Fibroblast of the conjunctiva (primary cell): ENCODE data around the gene CBX4.

ENCODE experiments used
- DNase-seq: peaks from one replicate; pipeline ENCODE4 v3.0.0-alpha.2; 2010; ENCODE audit warnings: low read depth

CBX4 gene

DNA sequence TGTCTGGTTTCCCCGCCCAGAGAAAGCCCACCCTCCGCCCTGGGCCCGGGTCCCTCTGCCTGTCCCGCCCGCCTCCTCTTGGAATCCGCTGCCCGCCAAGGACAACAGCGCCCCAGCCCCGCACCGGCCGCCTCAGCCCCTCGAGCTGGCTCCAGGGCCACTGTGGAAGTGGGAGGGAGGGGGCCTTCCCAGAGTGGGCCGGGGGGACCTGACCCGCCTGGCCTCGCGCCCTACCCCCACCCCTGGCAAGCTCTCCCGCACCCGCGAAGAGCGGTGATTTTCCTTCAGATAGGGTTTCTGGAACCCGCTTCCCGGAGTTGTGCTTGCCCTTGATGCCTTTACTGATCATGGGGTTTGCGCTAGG lies 40.1 kb downstream of the CBX4 start:
- DNase-seq, result no peak

DNA sequence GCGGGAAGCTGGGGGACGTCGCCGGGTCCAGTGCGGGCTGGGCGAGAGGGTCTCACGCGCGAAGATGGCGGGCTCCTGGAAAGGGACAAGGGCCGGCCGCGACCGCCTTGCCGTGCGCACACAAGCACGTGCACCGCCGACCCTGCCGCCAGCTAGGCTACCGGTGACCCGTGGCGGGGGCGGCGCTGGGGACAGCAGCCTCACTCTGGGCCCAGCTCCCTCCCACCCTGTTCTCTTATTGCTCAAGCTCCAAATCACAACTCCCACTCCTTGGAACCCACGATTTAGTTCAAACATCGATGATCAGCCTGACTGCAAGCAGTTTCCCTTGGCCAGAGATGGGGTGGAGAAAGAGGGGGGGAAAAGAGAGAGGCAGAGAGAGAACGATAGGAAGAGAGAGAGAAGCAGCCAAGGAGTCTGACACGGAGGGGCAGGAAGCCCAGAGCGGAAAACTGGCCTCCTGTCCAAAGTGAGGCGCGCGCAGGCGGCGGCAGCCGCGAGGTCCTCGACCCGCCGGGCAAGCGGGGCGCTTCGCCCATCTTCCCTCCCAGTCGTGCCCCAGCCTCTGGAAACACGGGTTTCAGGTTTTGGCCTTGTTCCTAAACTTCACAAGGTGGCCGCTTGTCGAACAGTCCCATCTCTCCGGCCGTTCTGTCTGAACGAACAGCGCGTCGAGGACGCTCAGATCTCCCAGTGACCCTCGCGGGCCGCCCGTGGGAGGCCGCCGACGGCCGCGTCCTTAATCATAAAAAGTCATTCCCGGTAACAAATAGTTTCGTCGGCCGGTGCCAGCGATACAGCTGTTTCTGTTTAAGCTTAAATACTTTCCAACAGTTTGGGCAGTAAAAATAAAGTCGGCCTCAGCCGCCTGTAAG lies 40.7 kb downstream of the CBX4 start:
- DNase-seq, result no peak

DNA sequence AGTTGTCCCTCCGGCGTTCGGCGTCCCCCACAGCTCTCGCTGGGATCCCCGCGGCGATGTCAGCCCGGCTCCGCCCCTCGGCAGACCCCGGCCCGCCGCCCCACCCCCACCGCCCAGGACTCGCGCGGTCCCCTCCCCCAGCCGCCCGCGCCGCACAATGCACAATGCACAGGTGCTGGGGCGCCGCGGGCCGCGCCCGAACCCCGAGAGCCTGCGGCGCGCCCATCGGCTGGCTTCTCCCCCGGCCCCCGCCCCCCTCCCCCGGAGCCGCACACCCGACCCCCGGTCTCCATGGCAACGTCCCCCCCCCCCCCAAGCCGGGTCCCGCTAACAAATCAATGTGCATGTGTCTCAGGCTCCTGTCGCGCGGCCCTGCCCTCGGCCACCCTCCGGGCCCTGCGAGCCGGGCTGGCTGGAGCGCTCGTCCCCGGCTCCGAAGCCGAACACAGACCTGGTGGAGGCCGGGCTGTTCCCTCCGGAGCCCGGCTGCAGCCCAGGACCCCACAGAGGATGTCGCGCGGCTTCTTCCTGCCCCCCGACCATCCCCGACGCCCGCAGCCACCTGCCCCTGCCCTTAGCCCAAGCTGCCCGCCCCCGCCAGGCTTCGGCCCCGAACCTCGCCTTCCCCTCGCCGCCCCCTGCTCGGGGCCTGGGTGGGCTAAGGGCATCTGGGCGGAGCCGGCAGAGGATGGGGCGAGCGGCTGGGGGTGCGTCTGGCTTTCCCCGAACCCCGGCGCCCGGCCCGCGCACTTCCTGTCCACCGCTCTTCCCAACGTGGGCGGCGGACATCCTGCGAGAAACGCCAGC lies 41.5 kb downstream of the CBX4 start:
- no peak for DNase-seq

DNA sequence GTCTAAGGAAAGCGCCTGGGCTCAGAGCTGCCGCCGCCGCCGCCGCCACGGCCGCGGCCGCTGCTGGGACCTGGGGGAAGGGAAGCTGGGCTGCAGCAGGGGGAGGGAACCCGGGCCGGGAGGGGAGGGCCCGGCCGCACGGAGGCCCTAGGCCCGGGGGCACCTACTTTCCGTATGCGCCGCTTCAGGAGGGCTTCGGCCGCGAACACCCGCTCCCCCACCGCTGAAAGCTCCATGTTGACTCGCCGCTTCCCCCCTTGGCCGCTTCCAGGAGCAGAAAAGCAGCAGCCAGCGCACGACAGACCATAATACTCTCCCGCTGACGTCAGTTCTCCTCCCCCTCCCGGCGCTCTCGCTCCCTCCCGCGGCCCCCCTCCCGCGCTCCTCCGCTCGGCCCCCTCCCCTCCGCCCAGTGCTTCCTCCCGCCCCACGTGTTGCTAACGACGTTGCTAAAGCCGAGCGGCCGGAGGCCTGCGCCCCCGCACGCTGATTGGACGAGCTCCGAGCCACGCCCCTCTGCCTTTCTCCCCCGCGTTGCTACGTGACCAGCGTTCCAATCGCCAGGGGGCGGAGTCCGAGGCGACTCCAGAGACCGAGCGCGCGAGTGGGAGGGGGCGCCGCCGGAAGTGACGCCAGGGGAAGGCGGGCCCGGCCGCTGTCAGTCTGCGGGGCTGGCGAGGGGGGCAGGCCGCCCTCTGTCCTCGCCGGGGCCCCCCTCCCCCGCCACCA lies 42.3 kb downstream of the CBX4 start, which contains the start of gene CBX8:
Gene CBX8 (minus strand): TSS at position 315 of the 729 bp plus-strand sequence. CDS start 79 bp downstream, at position 236.
- DNase-seq, result peak; percentile 98

DNA sequence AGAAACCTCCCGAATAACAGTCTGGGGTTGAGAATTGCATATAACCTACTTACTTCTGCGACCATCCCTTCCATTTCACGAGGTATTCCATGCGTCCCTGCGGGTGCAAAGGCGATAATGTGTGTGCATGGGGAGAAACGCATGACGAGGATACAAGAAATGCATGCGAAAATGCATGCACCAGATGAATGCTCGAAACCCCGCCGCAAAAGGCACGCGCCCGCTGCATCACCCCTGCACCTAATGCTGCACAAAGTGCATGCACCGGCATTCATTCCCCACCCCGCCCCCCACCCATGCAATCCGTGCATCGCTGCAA lies 42.8 kb downstream of the CBX4 start:
- no peak for DNase-seq

DNA sequence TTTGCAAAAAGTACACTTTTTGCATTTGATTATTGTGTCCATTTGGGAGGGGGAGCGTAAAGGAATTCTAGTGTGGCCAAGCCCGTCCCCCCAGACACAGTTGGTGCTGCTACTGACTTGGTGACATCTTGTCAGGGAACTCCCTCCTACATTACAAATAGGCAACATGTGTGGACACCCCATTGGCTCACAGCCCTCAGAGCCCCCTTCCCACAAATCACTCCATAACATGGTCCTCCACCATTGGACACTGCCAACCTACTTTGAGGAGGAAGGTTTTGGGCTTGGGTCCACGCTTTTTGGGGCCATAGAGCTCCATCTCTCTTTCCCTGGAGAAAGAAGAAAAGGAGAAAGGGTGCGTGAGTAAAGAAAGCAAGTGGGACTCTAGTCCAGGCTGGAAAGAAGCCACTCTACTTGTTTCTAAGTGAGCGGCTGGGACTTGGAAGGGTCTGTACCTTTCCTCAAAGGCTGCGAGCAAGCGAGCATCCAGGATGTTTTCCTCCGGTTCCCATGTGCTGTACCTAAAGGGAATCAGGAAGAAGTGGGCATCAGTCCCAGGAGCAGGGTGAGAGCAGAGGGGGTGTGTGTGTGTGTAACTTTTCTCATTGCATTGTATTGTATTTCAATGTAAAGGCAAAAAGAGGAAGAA lies 43.3 kb downstream of the CBX4 start:
- no peak for DNase-seq

DNA sequence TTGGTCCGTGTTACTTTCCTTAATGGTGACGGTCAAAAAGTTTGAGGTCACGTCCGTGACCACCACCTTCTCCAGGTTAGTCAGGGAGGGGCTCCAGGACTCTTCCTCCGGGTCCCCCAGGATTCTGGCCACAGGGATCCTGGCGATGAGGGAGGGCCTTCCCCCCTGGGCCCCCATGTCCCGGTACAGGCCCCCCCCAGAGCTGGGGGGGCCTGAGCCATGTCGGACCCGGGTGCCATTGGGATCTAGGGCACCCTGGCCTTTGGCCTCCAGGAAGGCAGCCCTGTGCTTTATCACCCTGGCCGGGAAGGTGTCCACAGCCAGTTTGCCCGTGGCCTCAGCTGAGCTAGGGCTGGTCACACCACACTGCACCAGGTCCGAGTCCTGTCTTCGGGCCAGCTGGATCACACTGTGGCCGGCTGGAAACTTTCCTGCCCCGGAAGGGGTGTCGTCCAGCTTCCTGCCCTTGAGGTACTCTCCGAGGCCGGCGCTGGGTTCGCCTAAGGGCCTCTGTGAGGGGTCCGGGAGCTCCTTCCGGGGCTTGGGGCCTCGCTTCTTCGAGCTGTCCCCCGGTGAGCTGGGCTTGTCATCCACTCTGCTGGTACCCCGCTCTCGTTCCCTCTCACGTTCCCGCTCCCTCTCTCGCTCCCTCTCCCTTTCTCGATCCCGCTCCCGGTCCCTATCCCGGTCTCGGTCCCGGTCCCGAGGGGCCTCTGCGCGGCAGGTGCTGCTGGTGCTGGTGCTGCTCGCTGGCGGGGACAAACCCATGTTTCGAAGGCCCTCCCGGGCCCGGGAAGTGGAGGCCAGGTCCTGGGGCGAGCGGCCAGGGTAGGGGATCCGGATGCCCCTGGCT lies 44.4 kb downstream of the CBX4 start:
- DNase-seq, result no peak

DNA sequence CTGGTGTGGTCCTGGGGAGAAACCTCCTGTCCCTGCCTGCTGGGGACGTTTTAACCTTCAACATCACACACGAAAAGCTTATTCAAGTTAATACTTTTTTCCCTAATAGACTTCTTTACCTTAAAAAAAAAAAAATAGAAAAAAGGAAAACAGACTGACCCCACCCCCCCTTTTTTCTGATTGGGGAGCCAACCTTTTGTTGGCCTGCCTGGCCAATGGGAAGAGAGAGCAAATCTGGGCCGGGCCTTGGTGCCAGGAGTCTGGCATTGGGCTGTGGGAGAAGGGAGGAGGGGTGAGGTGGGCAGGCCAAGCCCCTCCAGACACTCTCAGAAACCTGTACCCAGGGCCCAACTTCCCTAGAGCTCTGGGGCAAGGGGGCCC lies 45.3 kb downstream of the CBX4 start:
- no peak for DNase-seq

DNA sequence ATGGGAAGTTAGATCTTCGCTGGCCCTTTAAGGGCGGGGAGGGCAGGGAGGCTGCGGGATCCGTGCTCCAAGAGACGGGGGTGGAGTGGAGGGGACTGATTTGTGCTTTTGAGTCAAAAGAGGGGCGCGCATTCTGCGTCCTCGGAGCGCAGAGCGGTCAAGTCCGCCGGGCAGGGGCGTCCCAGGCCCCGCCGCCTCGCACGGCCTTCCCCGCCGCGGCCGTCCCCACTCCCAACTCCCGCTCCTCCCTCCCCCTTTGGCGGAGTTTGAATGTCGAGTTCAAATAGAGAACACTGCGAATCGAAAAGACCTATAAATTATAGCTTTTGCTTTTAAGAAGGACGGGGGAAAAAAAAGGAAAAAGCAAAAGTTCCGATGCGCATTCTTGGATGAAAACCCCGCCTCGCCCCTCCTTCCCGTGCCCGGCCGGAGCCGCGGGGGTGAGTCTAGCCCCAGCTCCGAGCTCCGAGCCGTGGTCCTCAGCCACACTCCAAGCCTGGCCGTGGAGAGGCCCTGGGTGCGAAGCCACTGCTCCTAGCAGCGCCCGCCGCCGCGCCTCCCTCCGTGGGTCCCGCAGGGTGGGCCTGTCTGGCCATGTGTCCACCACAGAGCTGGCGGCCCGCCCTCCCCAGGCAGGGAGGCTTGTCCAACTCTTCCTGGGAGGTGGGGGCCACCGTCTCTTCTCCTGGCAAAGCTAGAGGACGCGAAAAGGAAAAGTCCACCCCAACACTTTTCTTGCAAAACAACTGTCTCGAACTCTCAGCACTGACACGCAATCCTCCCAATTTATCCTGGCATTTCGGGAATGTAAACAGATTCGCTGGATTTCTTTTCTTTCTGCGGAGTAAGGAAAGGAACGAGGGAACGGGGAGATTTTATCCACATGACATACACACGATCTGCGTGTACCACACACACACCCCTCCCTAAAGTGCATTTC lies 46.0 kb downstream of the CBX4 start:
- DNase-seq, result no peak

DNA sequence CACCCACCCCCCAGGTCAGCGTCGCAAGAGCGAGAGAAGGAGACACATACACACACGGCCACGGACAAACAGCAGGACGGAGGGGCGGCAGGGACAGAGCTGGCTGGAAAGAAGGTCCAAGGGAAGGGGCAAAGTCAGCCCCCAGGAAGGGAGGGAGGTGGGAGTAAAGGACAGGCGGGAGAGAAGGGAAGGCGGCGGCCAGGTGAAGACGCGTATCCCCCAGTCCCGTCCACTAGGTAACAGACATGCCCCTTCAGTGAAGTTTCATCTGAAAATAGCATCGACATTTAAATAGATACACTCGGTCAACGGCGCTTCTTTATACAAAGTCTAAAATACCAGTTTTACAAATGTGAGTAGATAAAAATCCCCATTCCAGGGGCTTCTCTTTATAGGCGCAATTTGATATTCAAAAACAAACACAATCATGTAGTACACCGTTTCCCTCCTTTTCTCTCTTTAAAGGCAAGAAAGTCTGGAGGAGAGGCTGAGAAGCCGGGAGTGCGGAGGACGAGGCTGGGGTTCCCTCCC lies 46.8 kb downstream of the CBX4 start:
- no peak for DNase-seq

DNA sequence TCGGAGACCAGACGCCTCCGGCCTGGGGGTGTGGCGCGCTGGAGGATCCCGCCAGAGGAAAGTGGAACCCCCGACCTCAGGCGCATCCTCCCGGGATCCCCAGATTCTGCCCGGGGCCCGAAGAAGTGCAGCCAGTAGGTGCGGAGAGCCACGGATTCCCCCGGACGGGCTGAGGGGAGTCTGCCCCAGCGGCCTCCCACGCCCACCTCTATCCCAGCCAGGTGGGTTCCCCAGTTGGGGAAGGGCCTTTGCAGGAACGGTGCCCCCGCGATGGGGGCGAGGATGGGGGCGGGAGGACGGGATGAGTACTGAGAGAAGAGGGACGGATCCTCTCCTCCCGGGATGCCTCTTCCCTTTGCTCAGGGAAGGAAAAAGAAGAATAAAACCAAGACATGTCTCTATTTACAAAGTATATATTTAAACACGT lies 47.5 kb downstream of the CBX4 start:
- DNase-seq, result no peak

DNA sequence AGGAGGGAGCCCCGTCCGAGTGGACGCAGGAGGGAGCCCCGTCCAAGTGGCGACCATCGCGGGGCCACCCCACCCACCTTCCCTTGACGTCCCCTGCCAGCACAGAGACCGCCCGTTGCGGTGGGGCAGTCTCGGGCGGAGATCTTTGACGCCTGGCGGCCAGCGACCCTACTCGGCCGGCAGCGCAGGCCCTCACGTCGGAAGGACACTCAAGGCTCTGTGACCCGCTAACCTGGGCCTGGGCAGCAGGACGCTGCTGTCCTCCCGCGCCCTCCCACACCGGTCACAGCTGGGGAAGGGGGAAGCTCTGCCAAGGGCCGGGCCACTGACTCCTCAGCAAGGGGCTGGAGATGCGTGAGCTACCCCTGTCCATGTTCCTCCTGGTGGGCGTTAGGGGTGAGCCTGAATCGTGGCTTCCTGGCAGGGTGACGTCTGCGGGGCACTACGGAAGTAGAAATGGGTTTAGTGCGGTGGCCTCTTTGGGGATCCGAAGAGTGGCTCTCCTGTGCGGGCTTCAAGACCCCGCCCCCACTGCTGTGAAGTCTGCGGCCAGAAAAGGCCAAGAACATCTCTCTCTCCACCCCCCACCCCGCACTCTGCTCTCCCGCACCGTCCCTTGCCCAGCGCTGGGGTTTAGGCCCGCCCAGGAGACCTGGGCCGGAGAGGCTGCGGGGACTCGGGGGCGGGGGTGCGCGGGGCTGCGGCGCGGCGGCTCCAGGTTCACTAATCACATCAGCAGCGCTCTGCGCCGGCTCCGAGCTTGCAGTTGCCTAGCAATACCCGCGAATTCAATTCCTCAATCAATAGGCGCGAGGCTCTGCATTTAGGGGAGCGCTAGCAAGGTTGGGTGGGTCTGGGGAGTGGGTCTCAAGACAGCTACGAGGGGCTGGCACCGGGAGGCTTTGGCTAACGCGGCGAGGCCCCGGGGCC lies 48.2 kb downstream of the CBX4 start:
- DNase-seq, result no peak

DNA sequence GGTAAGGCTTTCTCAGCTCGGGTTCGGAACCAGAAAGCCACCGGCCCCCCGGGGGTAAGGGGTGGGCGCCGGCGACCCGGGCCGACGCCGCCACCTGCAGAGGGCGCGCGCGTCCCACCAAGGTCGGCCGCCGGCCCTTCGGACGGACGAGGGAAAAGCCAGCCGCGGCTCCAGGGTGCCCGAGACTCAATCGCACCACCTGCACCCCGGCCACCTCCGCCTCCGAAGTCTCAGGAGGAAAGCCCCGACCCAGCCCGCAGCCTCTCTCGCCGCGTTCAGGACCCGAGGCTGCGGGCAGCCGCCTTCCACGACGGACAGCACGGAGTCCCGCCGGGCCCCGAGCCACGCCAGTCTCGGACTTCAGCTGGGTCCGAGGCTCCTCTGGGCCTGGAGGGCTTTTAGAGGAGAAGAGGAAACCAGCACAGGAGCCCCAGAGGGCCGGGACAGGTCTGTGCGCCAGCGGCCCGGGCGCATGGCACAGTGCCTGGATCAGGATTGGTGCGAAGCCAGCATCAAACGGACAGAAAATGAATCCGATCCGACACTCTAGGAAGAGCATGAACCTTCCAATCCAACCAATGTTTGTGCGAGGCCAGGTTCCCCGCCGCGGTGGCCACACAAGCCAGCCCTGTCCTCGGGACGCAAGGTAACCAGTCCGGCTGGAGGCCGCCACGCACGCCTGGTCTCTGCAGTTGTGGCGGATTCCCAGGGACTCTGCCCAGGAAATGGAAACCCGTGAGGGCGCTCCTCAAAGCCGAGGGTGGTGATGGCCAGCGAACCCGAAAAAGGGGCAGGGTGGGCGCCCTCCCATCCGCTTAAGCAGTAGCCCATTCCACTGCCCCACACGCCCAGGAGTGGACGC lies 49.1 kb downstream of the CBX4 start:
- no peak for DNase-seq

DNA sequence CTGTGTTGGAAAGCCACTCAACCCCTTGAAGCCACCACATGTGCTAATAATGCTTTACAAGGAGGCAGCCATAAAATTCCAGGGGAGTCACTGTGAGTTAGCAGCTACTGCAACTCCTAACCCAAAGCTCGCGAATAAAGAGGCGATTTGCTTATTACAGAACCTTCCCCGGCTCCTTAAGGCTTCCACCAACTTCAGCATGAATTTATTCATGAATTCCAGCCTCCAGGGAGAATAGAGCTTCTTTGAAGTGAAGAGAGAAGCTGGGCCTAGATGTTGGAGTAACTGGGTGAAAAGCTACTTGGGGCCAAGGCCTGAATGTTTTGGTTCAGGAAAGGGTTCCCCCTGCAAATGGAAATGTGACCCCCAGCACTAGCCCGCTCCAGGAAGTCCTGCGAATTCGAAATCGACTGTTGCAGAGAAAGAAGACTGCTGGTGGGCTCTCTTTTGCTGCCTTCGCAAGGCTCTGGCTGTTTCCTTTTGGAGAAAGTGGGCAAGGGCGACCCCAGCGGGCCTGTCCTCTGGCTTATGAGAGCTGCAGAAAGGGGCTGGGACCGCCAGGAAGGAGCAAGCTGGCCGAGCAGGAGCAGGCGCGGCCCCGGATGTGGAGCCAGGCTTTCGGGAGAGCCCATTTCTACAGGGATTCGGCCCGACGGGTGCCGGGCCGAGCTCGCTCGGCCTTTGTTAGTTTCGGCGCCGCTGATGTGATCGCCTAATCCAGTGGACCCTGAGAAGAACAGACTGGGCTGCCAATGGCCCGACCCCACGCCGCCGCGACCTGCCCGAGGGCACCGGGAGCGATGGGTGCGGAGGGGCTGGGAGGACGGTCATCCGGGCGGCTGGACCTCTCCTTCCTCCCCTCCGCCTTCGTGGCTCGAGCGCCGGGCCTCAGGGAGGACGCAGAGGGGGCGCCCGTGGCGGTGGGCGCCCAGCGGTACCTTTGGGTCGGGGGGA lies 50.0 kb downstream of the CBX4 start:
- no peak for DNase-seq

DNA sequence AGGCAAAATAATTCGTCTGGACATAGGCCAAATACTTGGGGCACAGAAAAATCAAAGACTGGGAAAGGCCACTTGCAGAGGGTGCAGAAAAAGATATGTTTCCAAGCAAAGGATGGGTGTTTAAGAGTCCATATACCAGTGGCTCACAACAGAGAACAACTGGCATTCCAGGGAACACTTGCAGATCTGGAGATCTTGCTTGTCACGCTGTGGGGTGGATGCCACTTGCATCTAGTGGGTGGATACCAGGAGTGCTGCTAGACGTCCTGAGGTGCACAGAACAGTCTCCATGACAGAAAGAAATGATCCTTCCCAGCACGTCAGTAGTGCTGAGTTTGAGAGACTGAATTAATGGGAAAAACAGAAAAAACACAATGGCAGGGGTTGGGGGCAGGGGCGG lies 50.8 kb downstream of the CBX4 start:
- DNase-seq, result no peak

DNA sequence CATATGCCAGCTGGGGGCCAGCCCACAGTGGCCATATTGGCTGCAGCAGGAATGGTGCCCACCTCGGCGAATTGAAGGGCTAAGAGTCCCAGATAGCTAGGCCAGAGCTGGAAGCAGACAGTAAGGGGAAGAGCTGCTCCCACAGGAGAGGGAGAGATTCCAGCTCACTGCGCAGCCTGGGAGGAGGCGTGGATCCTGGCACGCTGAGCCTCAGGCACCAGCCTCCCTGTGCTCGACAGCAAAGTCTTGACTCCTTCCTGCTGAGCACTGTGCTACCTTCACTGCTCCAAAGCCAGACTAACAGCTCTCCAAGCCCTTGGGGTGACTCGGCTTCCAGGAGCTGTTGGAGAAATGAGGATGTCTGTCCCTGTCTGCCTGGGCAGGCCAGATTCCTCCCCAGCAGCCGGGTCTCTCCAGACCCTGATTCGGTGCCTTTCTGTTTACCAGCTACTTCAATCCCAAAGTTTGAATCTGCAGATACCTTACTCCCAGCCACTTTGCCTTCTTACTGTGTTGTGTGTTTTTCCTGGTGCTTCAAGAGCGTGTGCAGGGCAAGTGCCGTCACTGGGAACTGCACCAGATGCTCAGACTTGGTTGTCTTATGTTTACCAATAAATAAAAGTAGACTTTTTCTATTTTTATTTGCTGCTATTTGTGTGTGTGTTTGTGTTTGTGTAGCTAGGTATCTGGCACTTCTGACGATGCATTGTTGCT lies 52.2 kb downstream of the CBX4 start:
- DNase-seq, result no peak
